Measurements from ENCODE around the gene RBM33. TPM values are rescaled to one million over a fixed set of nuclear protein-coding genes. Genes with fewer than 3 reads are reported as not detected.

RBM33 gene
- total RNA-seq, 2 experiments from 2014 or later, result 75.6 to 102 TPM

- ATAC-seq (no peak), DNase-seq (no peak)
- Mint-ChIP-seq H3K4me1 (peaks cover 23% of the 10 kb centered on the region), H3K36me3 (peaks cover 27% of the 10 kb centered on the region), H3K27me3 (no peaks in the 10 kb centered on the region), H3K4me3 (no peak overlapping the region), H3K9me3 (ENCODE audit: low read depth) (no peaks in the 10 kb centered on the region), H3K27ac (peak overlapping the region; percentile 48)
- CTCF ChIA-PET, result interaction anchor here (0.8 to 4.7 kb wide), 4 partner anchors 11 to 131 kb away, joined by 3 to 35 read pairs (median 4); no protein-coding TSS in a partner anchor
Observed at GRCh38 chr7:155729847-155730246, 85.4 kb downstream of the RBM33 start.

GRCh38 chr7:155731380-155731779 lies 86.9 kb downstream of the RBM33 start:
- DNase-seq (no peak), ATAC-seq (no peak)
- Mint-ChIP-seq H3K36me3 (peaks cover 30% of the 10 kb centered on the region), H3K4me1 (peaks cover 24% of the 10 kb centered on the region), H3K27me3 (no peaks in the 10 kb centered on the region), H3K27ac (no peak overlapping the region), H3K4me3 (no peak overlapping the region), H3K9me3 (ENCODE audit: low read depth) (no peaks in the 10 kb centered on the region)
- CTCF ChIA-PET, result interaction anchor here (1.0 to 4.7 kb wide), 3 partner anchors 10 to 132 kb away, joined by 3 to 35 read pairs (median 6); no protein-coding TSS in a partner anchor

- ATAC-seq, result no peak
- no peaks in the 10 kb centered on the region for H3K9me3 Mint-ChIP-seq (ENCODE audit: low read depth)
- no peak overlapping the region for H3K27ac Mint-ChIP-seq
- DNase-seq, result no peak
- no peak overlapping the region for H3K4me3 Mint-ChIP-seq
- H3K36me3 Mint-ChIP-seq, result peaks cover 30% of the 10 kb centered on the region
- no peaks in the 10 kb centered on the region for H3K27me3 Mint-ChIP-seq
- peaks cover 24% of the 10 kb centered on the region for H3K4me1 Mint-ChIP-seq
- CTCF ChIA-PET, result interaction anchor here (1.0 to 4.7 kb wide), 3 partner anchors 9 to 133 kb away, joined by 3 to 35 read pairs (median 6); no protein-coding TSS in a partner anchor
Observed at GRCh38 chr7:155731871-155732270, 87.4 kb downstream of the RBM33 start.

GRCh38 chr7:155732286-155732685 lies 87.8 kb downstream of the RBM33 start:
- no peak for DNase-seq
- Mint-ChIP-seq H3K27ac (no peak overlapping the region), H3K4me1 (peaks cover 27% of the 10 kb centered on the region), H3K4me3 (no peak overlapping the region), H3K36me3 (peaks cover 32% of the 10 kb centered on the region), H3K27me3 (no peaks in the 10 kb centered on the region), H3K9me3 (ENCODE audit: low read depth) (no peaks in the 10 kb centered on the region)
- CTCF ChIA-PET, result interaction anchor here (1.0 to 4.7 kb wide), 2 partner anchors 9 to 133 kb away, joined by 3 to 35 read pairs; no protein-coding TSS in a partner anchor
- ATAC-seq, result no peak

- ATAC-seq (peak; percentile 16), DNase-seq (no peak)
- Mint-ChIP-seq H3K9me3 (ENCODE audit: low read depth) (no peaks in the 10 kb centered on the region), H3K36me3 (peaks cover 31% of the 10 kb centered on the region), H3K4me3 (no peak overlapping the region), H3K27me3 (no peaks in the 10 kb centered on the region), H3K4me1 (peaks cover 32% of the 10 kb centered on the region), H3K27ac (peak overlapping the region; percentile 9)
- CTCF ChIA-PET, result interaction anchor here (0.8 to 4.7 kb wide), 3 partner anchors 135 to 803 kb away, joined by 3 to 35 read pairs (median 3); no protein-coding TSS in a partner anchor
Observed at GRCh38 chr7:155733582-155734444, 89.4 kb downstream of the RBM33 start.

- Mint-ChIP-seq H3K4me3 (no peak overlapping the region), H3K27ac (no peak overlapping the region), H3K4me1 (peaks cover 38% of the 10 kb centered on the region), H3K36me3 (peaks cover 32% of the 10 kb centered on the region), H3K27me3 (no peaks in the 10 kb centered on the region), H3K9me3 (ENCODE audit: low read depth) (no peaks in the 10 kb centered on the region)
- DNase-seq, result no peak
- CTCF ChIA-PET, result interaction anchor here (0.8 kb wide), 2 partner anchors 136 to 804 kb away, joined by 3 read pairs; no protein-coding TSS in a partner anchor
- no peak for ATAC-seq
Observed at GRCh38 chr7:155734445-155734809, 90.0 kb downstream of the RBM33 start.

GRCh38 chr7:155735442-155736115 lies 91.1 kb downstream of the RBM33 start:
- Mint-ChIP-seq H3K27me3 (no peaks in the 10 kb centered on the region), H3K27ac (peak overlapping the region; percentile 35), H3K4me1 (peaks cover 49% of the 10 kb centered on the region), H3K36me3 (peaks cover 34% of the 10 kb centered on the region), H3K9me3 (ENCODE audit: low read depth) (no peaks in the 10 kb centered on the region), H3K4me3 (no peak overlapping the region)
- DNase-seq (no peak), ATAC-seq (no peak)
- CTCF ChIA-PET, result interaction anchor here (4.4 kb wide), 1 partner anchor 137 kb away, joined by 32 read pairs; no protein-coding TSS in a partner anchor

GRCh38 chr7:155737590-155737989 lies 93.1 kb downstream of the RBM33 start:
- H3K4me3 Mint-ChIP-seq, result no peak overlapping the region
- CTCF ChIA-PET, result interaction anchor here (4.4 kb wide), 1 partner anchor 139 kb away, joined by 32 read pairs; no protein-coding TSS in a partner anchor
- no peaks in the 10 kb centered on the region for H3K27me3 Mint-ChIP-seq
- H3K4me1 Mint-ChIP-seq, result peaks cover 59% of the 10 kb centered on the region
- H3K9me3 Mint-ChIP-seq (ENCODE audit: low read depth), result no peaks in the 10 kb centered on the region
- ATAC-seq, result no peak
- no peak for DNase-seq
- peaks cover 41% of the 10 kb centered on the region for H3K36me3 Mint-ChIP-seq
- H3K27ac Mint-ChIP-seq, result no peak overlapping the region

- CTCF ChIA-PET, result interaction anchor here (4.4 kb wide), 1 partner anchor 139 kb away, joined by 32 read pairs; no protein-coding TSS in a partner anchor
- H3K27ac Mint-ChIP-seq, result no peak overlapping the region
- DNase-seq (no peak), ATAC-seq (no peak)
- H3K4me3 Mint-ChIP-seq, result no peak overlapping the region
- peaks cover 54% of the 10 kb centered on the region for H3K4me1 Mint-ChIP-seq
- no peaks in the 10 kb centered on the region for H3K9me3 Mint-ChIP-seq (ENCODE audit: low read depth)
- H3K27me3 Mint-ChIP-seq, result no peaks in the 10 kb centered on the region
- H3K36me3 Mint-ChIP-seq, result peaks cover 42% of the 10 kb centered on the region
Observed at GRCh38 chr7:155738104-155738503, 93.6 kb downstream of the RBM33 start.

GRCh38 chr7:155738652-155739537 lies 94.4 kb downstream of the RBM33 start:
- peak; percentile 83 for DNase-seq
- peak; percentile 34 for ATAC-seq
- Mint-ChIP-seq H3K4me3 (peak overlapping the region; percentile 40), H3K27ac (peak overlapping the region; percentile 50), H3K4me1 (peaks cover 49% of the 10 kb centered on the region), H3K36me3 (peaks cover 42% of the 10 kb centered on the region), H3K27me3 (no peaks in the 10 kb centered on the region), H3K9me3 (ENCODE audit: low read depth) (no peaks in the 10 kb centered on the region)
- CTCF ChIA-PET, result interaction anchor here (1.1 to 4.4 kb wide), 3 partner anchors 24 to 140 kb away, joined by 3 to 32 read pairs (median 10); no protein-coding TSS in a partner anchor

- Mint-ChIP-seq H3K4me3 (peak overlapping the region; percentile 40), H3K4me1 (peaks cover 42% of the 10 kb centered on the region), H3K27ac (peak overlapping the region; percentile 76), H3K9me3 (ENCODE audit: low read depth) (no peaks in the 10 kb centered on the region), H3K27me3 (no peaks in the 10 kb centered on the region), H3K36me3 (peaks cover 42% of the 10 kb centered on the region)
- ATAC-seq, result peak; percentile 68
- CTCF ChIA-PET, result interaction anchor here (1.1 to 4.4 kb wide), 5 partner anchors 23 to 141 kb away, joined by 3 to 32 read pairs (median 10); no protein-coding TSS in a partner anchor
- DNase-seq, result peak; percentile 63
Observed at GRCh38 chr7:155739538-155740143, 95.2 kb downstream of the RBM33 start.

- Mint-ChIP-seq H3K27ac (peak overlapping the region; percentile 18), H3K36me3 (peaks cover 54% of the 10 kb centered on the region), H3K4me1 (peaks cover 53% of the 10 kb centered on the region), H3K9me3 (ENCODE audit: low read depth) (no peaks in the 10 kb centered on the region), H3K27me3 (no peaks in the 10 kb centered on the region), H3K4me3 (no peak overlapping the region)
- ATAC-seq (no peak), DNase-seq (no peak)
- CTCF ChIA-PET, result interaction anchor here (0.7 to 2.1 kb wide), 6 partner anchors 9 to 142 kb away, joined by 3 to 12 read pairs (median 3); no protein-coding TSS in a partner anchor
Observed at GRCh38 chr7:155741082-155741481, 96.6 kb downstream of the RBM33 start.
